Measurements from ENCODE around the gene CMTM8. TPM values are rescaled to one million over a fixed set of nuclear protein-coding genes. Genes with fewer than 3 reads are reported as not detected.
"Not testable (repeated sequence)": the region's sequence is repeated elsewhere in the genome, so short reads cannot be mapped to it uniquely, and the experiment has no call there.

CMTM8 gene
- total and polyA plus RNA-seq, 11 donors: 1.7 to 12.1 (median 3.6) TPM

GRCh38 chr3:32226875-32227500, 11.5 kb upstream of the CMTM8 start:
- ATAC-seq: peak in 1 of 4 donors; percentile 69
- Histone ChIP-seq H3K36me3 (no peaks in the 10 kb centered on the region), H3K27ac (no peak overlapping the region), H3K9me3 (no peaks in the 10 kb centered on the region), H3K4me1 (peaks cover 0 to 10% (median 0%) of the 10 kb centered on the region in 12 donors), H3K27me3 (no peaks in the 10 kb centered on the region), H3K4me3 (no peak overlapping the region)
- DNase-seq: no peak
- intact Hi-C loops (cut with DNase I): no loop called here
- TF ChIP-seq POLR2A (IDR thresholded peaks at IDR 0.05) (no peak), CTCF (IDR thresholded peaks at IDR 0.05) (no peak)
- WGBS, 4 donors: 83 to 87% (median 83%) methylated on average over 2 of the region's 2 CpGs

DNA sequence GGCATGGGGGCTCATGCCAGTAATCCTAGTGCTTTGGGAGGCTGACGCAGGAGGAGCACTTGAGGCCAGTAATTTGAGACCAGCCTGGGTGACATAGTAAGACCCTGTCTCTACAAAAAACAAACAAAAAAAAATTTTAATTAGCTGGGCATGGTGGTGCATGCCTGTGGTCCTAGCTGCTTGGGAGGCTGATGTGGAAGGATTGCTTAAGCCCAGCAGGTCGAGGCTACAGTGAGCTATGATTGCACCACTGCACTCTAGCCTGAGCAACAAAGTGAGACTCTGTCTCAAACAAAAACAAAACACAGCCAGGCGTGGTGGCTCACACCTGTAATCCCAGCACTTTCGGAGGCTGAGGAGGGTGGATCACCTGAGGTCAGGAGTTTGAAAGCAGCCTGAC, 9.7 kb upstream of the CMTM8 start:
- H3K27ac ChIP-seq; intact Hi-C loops (cut with DNase I); H3K27me3 ChIP-seq; DNase-seq; ATAC-seq; H3K4me3 ChIP-seq; H3K36me3 ChIP-seq; H3K9me3 ChIP-seq: not testable (repeated sequence)
- WGBS, 4 donors: 90 to 94% (median 93%) methylated on average over 4 of the region's 4 CpGs
- H3K4me1 ChIP-seq: peaks cover 0 to 10% (median 0%) of the 10 kb centered on the region in 12 donors

- Histone ChIP-seq H3K27ac (no peak overlapping the region), H3K27me3 (no peaks in the 10 kb centered on the region), H3K9me3 (no peaks in the 10 kb centered on the region), H3K36me3 (no peaks in the 10 kb centered on the region), H3K4me1 (peaks cover 0 to 10% (median 0%) of the 10 kb centered on the region in 12 donors), H3K4me3 (no peak overlapping the region)
- intact Hi-C loops (cut with DNase I): no loop called here
- DNase-seq (no peak), ATAC-seq (no peak)
- 91 to 95% (median 93%) methylated on average over 4 of the region's 4 CpGs for WGBS, 4 donors
- TF ChIP-seq POLR2A (IDR thresholded peaks at IDR 0.05) (no peak), CTCF (IDR thresholded peaks at IDR 0.05) (no peak)
Measured at GRCh38 chr3:32229565-32229964, 8.9 kb upstream of the CMTM8 start.

- Histone ChIP-seq H3K4me1 (peaks cover 0 to 24% (median 8%) of the 10 kb centered on the region in 12 donors), H3K27ac (no peak overlapping the region), H3K4me3 (no peak overlapping the region), H3K9me3 (peaks cover 0 to 14% (median 4%) of the 10 kb centered on the region in 12 donors), H3K36me3 (no peaks in the 10 kb centered on the region), H3K27me3 (peaks cover 0 to 14% (median 0%) of the 10 kb centered on the region in 9 donors)
- DNase-seq (no peak), ATAC-seq (no peak)
- intact Hi-C loops (cut with DNase I): loop anchor here in 5 of 10 donors (5.0 kb wide), 5 partner anchors 34 to 59 kb away; no protein-coding TSS in a partner anchor
- TF ChIP-seq CTCF (IDR thresholded peaks at IDR 0.05) (no peak), POLR2A (IDR thresholded peaks at IDR 0.05) (no peak)
Measured at GRCh38 chr3:32236377-32236776, 2.1 kb upstream of the CMTM8 start.
